ENCODE results near the gene SAAL1.
A peak's percentile ranks its signal among the peaks of the same experiment; 100 is the strongest.
"Not testable (repeated sequence)": the region's sequence is repeated elsewhere in the genome, so short reads cannot be mapped to it uniquely, and the experiment has no call there.

The SAAL1 gene, protein sequence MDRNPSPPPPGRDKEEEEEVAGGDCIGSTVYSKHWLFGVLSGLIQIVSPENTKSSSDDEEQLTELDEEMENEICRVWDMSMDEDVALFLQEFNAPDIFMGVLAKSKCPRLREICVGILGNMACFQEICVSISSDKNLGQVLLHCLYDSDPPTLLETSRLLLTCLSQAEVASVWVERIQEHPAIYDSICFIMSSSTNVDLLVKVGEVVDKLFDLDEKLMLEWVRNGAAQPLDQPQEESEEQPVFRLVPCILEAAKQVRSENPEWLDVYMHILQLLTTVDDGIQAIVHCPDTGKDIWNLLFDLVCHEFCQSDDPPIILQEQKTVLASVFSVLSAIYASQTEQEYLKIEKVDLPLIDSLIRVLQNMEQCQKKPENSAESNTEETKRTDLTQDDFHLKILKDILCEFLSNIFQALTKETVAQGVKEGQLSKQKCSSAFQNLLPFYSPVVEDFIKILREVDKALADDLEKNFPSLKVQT

DNA sequence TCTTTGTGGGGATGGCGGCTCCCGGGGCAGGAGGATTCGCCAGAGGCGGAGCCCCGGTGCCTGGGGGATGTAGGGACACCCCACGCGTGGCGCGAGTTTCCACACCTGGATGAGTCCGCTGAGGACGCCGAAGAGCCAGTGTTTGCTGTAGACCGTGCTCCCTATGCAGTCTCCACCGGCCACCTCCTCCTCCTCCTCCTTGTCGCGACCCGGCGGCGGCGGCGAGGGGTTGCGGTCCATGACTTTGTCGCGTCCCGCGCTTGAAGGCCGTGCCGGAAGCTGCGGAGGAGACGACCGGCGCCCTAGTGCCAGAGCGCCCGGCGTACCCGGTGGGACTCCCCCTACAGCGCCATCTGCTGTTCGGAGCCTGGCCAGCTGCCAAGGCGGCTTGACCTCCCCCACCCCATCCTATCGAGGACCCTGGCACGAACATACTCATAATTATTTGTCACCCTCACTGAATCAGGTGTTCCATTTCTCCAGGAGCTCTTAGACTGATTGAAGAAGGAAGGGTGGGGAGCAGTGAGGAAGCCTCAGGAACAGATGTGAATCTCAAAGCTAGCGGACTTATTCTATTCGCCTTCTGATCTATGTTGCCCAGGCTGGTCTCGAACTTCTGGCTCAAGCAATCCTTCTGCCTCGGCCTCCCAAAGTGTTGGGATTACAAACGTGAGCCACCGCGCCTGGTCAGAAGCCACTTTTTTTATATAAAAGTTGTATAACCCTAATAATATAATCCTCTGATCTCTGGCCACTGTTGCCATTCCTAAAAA, at the start of gene SAAL1:
Gene SAAL1 (minus strand): TSS at position 281 of the 773 bp plus-strand sequence. CDS start 41 bp downstream, at position 240.
- DNase-seq (ENCODE audit: low read depth), result peak; percentile 40

DNA sequence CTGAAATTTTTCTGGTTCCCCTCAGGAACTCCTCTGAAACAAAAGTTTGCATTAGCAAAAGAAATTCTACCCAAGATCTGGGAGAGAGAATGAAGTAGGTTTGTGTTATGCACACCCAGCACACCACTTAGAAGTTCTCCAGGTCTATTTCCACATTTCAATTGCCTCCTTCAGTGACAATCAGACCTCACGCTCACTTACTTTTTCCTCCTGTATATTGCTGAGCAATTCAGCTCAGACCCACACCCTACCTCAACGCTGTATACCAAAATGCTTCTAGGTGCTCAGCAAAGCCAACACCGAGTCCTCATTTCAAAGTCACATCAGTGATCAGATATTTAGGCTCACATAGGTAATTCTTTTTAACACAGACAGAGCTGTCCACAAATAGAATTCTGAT, 45.7 kb upstream of the SAAL1 start:
- DNase-seq (ENCODE audit: low read depth), result no peak

DNA sequence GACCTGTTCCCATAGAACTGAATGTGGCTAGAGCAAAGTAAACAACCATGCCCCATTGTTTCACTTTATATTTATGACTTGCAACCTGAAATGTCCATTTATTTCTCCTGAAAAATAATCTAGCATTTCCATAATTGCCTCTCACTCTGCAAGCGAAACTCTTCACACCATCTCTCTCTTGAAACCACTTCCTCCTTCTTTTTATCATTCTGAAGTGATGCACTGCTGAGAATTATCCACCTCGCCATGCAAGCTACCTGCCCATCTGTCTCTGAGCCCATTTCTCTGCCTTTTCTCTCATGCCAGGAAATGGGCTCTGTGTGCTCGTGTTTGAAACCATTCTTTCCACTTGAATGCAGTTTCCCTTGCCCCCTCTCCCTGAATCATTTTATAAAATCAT, 40.0 kb upstream of the SAAL1 start:
- DNase-seq (ENCODE audit: low read depth), result no peak

DNA sequence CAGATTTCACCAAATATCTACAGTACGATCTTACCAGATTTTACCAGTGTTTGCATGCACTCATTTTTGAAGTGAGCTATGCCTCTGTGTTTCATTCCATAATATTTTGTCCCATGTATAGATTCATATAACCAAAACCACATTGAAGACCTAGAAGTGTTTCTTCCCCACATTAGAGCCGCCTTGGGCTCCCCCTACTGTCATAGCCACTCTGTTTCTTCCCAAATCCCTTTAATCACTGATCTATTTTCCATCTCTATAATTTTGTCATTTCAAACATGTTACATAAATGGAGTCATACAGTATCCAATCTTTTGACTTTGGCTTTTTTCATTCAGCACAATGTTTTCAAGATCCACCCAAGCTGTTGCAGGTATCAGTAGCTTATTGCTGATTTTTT, 39.1 kb upstream of the SAAL1 start:
- DNase-seq (ENCODE audit: low read depth), result no peak

DNA sequence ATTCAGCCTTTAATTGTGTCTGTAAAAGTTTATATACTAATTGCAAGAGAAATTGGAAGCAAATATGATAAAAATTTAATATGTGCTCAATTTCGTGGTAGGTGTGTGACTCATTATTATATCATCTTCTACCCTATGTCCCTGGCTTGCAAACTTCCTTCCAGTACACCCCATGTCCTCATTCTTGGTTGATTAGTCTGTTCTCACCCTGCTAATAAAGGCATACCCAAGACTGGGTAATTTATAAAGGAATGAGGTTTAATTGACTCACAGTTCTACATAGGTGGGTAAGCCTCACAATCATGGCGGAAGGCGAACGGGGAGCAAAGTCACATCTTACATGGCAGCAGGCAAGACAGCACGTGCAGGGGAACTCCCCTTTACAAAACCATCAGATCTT, 38.4 kb upstream of the SAAL1 start:
- no peak for DNase-seq (ENCODE audit: low read depth)

DNA sequence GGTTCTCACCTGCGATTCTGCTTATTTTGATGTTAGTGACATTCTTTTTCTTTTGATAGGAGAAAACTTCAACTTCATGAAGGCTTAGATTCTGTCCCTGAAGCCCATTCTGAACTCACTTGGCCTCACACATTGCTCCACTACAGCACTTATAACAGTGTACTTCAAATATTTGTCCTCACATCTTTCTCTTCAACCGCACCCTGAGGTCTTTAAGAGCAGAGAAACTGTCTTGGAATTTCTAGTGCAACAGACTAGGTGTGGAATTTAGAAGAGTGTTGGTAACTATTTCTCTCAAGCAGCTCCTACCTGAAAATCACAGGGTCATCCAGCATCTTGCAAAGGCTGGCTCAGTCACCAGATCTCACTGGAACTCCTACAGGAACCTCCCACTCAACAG, 34.3 kb upstream of the SAAL1 start:
- no peak for DNase-seq (ENCODE audit: low read depth)

DNA sequence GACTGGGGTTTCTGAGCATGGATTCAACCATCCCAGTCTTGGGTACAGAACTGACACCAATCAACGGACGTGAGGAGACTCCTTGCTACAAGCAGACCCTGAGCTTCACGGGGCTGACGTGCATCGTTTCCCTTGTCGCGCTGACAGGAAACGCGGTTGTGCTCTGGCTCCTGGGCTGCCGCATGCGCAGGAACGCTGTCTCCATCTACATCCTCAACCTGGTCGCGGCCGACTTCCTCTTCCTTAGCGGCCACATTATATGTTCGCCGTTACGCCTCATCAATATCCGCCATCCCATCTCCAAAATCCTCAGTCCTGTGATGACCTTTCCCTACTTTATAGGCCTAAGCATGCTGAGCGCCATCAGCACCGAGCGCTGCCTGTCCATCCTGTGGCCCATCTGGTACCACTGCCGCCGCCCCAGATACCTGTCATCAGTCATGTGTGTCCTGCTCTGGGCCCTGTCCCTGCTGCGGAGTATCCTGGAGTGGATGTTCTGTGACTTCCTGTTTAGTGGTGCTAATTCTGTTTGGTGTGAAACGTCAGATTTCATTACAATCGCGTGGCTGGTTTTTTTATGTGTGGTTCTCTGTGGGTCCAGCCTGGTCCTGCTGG, 31.4 kb upstream of the SAAL1 start:
- no peak for DNase-seq (ENCODE audit: low read depth)

DNA sequence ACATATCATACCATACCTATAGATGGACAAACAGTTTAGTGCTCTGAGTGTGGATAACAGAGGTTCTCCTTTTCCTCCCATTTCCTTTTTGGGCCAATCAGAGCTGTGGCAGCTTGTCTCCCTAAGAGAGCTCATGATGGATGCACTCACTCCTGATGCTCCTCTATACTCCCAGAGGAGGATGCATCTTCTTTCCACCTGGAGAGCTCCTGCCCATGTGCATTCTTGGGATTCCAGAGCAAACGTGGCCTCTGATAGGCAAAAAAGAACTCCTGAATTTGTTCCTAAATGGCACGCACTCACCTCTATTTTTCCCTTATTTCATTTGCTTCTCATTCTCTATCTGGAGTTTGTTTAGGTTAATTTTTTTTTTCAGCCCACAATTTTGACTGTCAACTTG, 29.4 kb upstream of the SAAL1 start:
- no peak for DNase-seq (ENCODE audit: low read depth)

DNA sequence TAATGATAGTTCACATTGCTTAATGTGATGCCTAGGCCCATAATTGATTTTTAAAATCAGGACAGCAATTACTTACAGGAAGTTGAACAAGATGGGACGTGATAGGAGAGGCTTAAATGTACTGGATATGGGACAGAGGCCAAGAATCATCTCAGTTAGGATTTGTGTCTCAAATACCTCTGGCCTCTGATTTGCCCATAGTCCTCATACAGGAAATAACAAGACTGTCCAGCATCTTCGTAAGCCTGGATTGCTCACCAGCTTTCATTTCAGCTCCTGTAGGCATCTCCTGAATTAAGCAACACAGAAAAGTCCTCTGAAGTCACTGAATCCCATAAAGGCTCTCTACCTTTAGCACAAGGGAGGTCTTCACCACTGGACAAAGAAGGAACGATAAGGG, 26.5 kb upstream of the SAAL1 start, which contains the start of gene MRGPRX3:
Gene MRGPRX3 (plus strand): TSS at position 231 of the 400 bp plus-strand sequence. CDS start 4,632 bp downstream, outside the sequence.
- DNase-seq (ENCODE audit: low read depth), result no peak

DNA sequence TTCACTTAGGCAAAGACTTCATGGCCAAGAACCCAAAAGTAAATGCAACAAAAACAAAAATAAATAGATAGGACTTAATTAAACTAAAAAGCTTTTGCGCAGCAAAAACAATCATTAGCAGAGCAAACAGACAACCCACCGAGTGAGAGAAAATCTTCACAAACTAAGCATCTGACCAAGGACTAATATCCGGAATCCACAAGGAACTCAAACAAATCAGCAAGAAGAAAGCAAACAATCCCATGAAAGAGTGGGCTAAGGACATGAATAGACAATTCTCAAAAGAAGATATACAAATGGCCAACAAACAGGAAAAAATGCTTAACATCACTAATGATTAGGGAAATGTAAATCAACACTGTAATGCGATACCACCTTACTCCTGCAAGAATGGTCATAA, 25.2 kb upstream of the SAAL1 start:
- DNase-seq (ENCODE audit: low read depth), result not testable (repeated sequence)

DNA sequence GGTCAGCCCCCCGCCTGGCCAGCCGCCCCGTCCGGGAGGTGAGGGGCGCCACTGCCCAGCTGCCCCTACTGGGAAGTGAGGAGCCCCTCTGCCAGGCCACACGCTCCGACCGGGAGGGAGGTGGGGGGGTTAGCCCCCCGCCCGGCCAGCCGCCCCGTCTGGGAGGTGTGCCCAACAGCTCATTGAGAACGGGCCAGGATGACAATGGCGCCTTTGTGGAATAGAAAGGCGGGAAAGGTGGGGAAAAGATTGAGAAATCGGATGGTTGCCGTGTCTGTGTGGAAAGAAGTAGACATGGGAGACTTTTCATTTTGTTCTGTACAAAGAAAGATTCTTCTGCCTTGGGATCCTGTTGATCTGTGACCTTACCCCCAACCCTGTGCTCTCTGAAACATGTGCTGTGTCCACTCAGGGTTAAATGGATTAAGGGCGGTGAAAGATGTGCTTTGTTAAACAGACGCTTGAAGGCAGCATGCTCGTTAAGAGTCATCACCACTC, 15.5 kb upstream of the SAAL1 start:
- not testable (repeated sequence) for DNase-seq (ENCODE audit: low read depth)

DNA sequence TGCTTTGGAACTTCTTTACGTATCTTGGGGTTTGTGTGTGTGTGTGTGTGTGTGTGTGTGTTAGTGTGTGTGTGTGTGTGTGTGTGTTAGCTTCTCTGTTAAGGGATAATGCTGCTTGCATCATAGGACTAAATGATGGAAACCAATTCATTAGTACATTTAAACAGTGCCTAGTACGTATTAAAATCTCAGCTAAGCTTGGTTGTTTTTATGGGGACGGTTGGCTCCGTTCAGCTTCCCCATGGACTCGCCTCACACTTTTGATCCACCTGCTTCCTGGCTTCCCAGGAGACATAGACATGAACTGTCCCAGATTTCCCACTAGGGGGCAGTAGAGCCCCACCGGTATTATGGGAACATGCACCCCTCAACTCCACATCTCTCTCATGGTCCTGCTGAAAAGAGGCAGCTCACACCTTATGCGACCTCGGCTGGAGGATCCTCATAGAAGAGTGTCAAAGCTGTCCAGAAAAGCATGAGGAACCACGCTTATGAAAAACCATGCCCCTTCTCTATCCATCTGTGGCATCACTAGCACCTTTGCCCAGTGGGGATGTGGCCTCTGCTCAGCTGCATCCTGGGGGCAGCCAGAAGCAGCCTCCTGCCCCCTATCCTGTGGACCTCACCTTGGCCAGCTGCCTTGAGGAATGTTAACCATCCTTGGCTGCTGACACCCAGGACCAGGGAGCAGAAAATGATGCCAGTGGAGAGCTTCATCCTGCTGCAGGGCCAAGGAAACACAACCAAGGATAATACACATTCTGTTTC, 9.7 kb upstream of the SAAL1 start:
- peak; percentile 19 for DNase-seq (ENCODE audit: low read depth)

DNA sequence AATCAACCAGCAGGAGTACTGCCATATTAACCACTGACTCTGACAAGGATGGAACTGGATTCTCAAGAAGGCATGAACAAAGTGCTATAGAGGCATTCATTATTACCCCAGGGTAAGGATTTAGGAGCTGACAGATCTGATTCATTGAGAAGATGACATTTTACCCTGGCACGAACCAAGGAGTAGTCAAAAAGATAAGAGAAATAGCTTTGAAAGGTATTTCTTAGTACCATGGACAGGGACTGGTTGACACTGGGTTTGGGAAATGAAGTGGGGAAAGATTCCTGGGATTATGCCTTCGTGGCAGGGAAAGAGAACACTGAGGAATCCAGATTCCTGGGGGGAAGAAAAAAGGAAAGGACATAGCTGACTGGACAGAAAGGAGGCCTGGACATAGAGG, 5.1 kb upstream of the SAAL1 start:
- DNase-seq (ENCODE audit: low read depth), result no peak

DNA sequence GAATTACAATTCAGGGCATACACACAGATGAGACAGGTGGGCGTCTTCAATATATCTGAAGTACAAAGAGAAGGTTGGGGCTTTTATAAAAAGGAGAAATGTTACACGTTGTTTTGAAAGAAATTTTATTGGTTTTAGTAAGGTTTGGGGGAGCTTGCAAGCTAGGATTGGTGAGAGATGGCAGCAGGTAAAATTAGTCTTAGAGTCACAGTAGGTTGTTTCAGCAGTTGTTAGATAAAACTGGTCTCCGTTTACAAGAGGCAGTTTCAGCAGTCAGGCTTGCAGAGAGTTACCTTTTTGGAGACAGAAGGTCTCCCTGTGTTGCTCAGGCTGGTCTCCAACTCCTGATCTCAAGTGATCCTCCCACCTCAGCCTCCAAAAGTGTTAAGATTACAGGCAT, 2.4 kb upstream of the SAAL1 start:
- DNase-seq (ENCODE audit: low read depth), result no peak

DNA sequence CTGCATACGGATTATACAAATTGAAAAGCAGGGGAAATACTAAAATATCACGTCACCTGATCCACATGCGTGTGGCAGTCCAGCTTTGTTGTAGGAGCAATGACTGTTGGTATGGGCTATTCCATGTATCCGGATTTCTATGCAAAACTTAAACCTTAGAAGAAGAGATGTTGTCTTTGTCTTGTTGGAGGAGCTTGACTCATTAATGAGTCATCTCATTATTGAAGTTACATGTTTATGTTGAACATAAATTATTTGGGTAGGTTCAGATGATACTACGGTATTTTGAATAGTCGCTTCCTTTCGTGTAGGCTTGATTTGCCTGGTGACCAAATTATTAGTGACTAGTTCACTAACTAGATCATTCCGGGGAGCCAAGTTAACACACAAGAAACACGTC, 806 bp upstream of the SAAL1 start:
- no peak for DNase-seq (ENCODE audit: low read depth)

DNA sequence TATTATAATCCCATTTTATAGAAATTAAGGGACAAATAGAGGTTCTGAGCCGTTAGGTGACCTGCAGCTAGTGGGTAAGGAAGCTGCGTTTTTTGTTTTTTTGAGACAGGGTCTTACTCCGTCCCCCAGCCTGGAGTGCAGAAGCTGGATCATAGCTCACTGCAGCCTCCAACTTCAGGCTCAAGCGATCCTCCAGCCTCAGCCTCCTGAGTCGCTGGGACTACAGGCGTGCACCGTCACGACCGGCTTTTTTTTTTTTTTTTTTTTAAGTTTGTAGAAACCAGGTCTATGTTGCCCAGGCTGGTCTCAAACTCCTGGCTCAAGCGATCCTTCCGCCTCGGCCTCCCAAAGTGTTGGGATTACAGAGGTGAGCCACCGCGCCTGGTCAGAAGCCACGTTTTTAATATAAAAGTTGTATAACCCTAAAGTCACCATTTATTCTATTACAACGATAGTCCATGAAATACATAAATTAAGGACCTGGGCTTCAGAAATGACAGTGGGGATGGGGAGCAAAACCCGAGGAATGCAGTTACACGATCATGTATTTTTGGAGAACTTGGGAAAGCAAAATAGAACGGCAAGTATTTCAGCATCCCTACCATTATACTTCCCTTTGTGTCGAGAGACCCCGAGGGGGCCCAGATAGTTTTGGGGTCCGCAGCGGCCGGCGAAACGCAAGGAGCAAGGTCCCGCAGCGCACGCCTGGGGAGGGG, 638 bp downstream of the SAAL1 start:
- no peak for DNase-seq (ENCODE audit: low read depth)

DNA sequence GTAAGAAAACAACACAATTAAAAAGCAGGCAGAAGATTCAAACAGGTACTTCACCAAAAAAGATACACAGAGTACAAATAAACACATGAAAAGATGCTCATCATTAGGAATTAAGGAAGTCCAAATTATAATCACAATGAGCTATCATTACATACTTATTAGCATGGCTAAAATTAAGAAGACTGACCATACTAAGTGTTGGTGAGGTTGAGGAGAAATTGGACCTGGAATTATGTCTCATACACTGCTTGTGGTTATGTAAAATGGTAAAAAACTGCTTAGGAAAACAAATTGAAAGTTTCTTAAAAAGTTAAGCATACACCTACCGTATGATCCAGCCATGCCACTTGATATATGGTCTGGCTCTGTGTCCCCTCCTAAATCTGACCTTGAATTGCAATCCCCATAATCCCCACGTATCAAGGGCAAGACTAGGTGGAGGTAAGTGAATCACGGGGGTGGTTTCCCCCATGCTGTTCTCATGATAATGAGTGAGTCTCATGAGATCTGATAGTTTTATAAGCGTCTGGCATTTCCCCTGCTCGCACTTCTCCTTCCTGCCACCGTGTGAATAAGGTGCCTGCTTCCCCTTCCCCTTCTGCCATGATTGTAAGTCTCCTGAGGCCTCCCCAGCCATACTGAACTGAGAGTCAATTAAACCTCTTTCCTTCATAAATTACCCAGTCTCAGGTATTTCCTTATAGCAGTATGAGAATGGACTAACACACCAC, 4.8 kb downstream of the SAAL1 start:
- no peak for DNase-seq (ENCODE audit: low read depth)

DNA sequence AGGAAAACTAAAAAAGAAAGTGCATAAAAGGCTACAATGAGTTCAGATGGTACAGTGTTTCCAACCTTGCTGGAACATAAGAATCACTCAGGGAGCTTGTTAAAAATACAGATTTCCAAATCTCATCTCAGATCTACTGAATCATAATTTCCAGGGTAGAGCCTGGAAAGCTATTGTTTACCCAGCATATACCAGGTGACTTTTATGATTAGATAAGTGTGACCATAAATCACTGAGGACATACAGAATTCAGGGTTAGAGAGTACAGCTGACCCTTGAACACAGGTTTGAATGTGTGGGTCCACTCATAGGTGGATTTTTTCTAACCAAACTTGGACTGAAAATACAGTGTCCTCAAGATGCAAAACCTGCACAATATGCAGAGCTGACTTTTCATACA, 11.9 kb downstream of the SAAL1 start:
- DNase-seq (ENCODE audit: low read depth), result no peak

DNA sequence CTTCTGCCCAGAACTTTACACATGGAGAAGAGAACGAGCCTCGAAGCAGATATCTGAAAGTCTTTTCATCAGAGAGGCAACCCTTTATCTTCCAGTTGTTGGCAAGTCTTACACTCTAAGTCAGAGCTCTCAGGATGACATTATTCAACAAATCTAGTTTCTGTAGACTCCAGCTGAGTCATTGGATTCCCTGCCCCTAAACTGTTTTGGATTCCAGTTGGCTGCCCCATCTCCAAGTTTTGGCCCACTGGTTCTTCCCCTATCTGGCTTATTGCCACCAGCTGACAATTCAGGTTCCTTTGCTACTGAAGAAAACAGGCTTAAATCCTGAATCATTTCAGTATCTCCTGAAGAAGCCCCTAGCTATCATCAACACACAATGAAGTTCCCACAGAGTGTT, 14.2 kb downstream of the SAAL1 start:
- DNase-seq (ENCODE audit: low read depth), result no peak

DNA sequence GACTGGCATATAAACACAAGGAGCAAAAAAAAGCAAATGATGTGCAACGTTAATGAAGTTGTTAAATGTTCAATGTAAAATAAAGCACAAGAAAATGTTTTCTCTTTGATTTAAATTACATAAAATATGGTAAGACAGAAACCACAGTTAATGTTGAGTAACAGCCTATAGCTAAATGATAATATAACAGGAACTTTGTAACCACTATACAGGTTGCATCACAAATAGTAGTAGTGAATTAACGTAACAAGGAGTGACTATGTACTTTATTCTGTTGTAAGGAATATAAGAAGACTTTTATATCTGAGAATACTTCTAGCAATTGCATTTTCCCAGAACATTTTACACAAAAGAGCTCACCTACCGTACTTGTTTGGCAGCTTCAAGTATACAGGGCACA, 16.9 kb downstream of the SAAL1 start:
- no peak for DNase-seq (ENCODE audit: low read depth)
